Germinal center (tissue), 1 donor: Measurements from ENCODE around the gene OR2C3.
"Not testable (repeated sequence)": the region's sequence is repeated elsewhere in the genome, so short reads cannot be mapped to it uniquely, and the experiment has no call there.

Experiments used
- DNase-seq: peaks from one replicate; pipeline ENCODE4 v3.0.0; 2012; ENCODE audit warnings: mixed read lengths, low spot score

The OR2C3 gene

GRCh38 chr1:247536340-247536739 is at the start of gene OR2C3:
Gene OR2C3, minus strand, starts transcription at chr1:247536440. Its CDS starts 3,929 bp downstream, at chr1:247532511.
- no peak for DNase-seq

- DNase-seq = no peak
Measured at GRCh38 chr1:247578946-247579460, 42.8 kb upstream of the OR2C3 start.

DNA sequence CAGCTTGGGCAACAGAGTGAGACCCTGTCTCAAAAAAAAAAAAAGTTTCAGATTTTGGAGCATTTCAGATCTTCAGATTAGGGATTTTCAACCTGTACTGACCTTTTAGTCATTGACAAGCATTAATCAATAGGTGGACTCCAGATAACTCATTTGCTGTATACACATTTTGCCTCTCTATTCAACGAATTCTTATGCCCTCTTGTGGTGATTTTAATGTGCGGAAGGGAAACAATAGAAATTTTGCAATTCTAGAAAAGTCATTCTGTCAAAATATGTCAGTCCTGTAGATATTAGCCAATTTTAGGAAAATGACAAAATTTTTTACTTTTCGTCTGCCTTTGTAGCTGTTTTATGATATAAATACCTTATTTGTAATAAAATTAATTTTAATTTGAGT is 40.3 kb upstream of the OR2C3 start:
- no peak for DNase-seq

DNA sequence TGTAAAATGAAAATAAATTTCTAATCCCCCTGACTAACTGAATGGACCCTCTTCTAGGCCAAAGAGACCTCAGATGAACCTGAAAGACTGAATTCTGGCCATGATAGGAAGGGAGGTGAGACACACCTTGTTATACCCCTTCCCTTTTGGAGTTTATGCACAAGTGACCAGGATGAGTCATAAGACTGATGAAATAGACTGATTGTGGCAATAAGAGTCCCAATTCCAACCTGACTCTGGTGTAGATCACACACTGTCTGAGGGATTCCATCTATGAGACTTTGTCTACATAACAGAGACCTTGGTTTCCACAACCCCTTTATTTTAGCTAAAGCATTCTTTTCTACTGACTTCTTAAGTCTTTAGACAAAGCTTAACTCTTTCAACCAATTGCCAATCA is 38.4 kb upstream of the OR2C3 start:
- DNase-seq = no peak

DNA sequence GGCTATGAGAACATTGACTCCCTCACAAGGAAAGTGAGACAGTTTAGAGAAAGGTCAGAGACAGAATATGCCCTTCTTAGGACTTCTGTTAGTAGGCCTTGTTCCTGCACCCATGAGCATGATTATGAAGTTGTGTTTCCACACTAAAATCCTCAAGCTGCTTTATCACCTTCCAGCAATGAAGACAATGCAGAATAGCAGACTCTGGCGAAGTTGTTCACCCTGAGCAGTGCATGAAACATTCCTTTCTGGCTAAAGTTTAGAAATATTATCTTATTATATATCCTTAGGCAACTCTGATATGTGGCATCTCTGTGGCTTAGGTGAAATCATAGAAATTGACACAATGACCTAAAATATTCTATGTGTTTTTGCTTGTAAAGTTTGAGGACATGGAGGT is 38.0 kb upstream of the OR2C3 start:
- DNase-seq = no peak

GRCh38 chr1:247562198-247562597 is 26.0 kb upstream of the OR2C3 start:
- no peak for DNase-seq

DNA sequence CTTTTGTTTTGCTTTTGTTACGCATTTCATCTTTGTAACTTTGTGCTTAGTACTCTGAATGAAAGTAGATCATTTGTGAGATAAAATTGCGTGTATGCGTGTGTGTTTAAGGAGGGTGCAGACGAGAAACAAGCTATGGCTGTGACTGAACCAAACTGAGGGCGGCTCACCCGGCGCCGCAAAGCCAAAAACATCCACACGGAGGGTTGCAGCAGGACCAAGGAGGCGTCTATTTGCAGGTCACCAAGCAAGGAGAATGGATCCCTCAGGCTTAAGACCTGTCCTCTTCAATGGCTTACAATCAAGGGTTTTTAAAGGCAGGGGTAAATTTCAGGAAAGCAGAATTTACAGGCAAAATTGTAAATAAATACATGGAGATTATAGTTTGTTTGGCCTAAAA is 25.5 kb upstream of the OR2C3 start:
- no peak for DNase-seq

DNA sequence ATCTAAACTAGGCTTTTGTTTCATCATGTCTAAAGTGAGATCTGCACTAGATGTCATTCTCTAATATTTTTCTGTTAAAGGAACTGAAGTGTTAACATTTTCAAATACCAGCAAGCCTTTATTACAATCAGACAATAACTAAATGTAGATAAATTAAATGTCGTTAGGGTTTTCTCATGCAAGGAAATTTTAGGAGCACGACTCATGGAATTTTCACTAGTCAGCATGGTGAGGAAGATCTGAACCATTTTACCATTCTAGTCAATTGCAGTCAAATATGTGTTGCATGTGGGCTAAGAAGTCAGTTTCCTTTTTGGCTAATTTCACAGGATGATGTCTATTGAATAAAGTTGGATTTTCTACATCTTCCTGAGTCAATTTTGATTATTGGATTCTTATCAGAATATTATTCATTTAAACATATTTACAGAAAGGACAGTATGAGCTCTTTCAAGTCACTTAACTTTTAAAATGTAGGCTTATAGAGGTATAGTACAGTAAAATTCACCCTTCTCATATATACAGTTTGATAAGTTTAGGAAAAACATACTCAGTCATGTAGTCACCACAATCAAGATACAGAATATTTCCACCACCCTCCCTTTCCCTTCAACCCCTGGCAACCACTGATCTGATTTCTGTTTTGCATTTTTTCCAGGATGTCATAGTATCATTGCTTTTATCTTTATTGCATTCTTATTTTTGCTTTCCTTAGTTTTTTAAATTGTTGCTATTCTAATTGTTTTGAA is 21.9 kb upstream of the OR2C3 start:
- no peak for DNase-seq

DNA sequence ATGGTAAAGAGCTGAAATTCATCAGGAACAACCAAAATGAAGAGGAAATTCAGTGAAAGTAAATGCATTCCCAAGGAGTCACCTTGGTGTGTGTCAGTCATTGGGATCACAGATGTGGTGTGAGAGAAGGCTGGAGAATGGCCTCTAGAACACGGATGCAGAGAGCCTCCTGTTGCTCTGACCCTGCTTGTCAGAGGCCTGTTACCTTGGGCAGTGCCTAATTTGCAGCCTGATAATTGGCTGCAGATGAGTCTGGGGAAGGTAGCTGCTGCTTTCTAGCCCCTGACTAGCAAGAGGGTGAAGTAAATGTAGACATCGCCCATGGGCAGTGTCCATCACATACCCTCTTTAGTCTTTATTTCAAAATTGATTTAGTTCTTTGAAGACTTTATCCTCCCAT is 16.0 kb upstream of the OR2C3 start:
- no peak for DNase-seq

DNA sequence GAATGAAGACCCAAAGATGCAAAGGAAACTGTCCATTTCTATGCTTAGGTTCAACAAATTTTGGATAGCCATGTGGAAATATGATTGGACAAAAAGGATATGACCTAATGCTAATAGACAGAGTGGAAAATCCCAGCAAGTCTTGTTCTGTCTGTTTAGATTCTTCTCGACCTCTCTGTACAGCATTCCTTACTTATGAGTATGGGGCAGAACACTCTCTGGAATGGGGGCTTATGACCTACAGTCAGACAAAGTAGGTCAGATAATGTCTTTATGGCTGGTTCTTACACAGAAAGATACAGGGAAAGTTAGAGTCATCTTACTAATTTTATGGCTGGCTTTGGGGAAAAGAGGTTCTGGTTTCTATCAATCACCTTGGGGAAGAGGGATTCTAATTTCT is 15.5 kb upstream of the OR2C3 start:
- no peak for DNase-seq

GRCh38 chr1:247548769-247549182 is 12.5 kb upstream of the OR2C3 start, which contains the start of gene GCSAML:
Gene GCSAML, plus strand, starts transcription at chr1:247549134. Its CDS starts 58 bp downstream, at chr1:247549192.
- DNase-seq = no peak

DNA sequence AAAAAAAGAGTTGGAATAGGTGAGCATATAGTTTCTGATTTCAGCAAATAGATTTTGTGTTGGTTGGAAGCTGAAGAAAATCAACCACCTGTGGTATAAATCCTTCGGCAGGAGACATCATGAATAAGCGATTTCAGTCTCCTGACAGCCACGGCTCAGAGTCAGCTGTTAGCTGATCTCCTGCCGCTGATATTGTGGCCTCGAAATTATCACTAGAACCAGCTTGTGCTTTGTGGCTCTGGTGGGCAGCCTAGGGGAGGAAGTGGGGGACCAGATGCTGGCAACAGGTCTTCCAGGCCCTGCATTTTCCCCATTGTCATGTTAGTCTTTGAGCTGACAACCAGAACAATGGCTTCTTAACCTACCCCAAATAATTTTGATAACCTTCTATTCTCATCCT is 11.9 kb upstream of the OR2C3 start:
- no peak for DNase-seq

GRCh38 chr1:247542811-247543210 is 6.6 kb upstream of the OR2C3 start:
- no peak for DNase-seq

GRCh38 chr1:247540581-247540980 is 4.3 kb upstream of the OR2C3 start:
- no peak for DNase-seq

DNA sequence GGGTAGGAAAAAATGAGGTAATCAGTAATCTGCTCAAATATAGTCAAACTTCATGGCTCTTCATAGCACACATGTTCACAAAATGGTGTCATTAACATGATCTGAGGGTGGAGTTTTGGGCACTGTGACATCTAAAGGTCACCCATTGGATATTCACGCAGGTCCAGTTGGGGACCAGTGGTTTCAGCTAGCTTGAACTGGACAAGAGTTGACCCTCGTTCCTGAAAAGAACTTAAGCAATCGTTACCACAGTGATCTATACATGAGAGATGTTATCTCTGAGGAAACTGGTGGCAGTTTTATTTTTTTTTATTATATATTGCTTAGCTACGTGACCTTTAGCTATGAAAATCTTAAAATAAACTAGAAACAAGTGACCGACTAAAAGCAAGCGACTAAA is 3.0 kb upstream of the OR2C3 start:
- DNase-seq = no peak

GRCh38 chr1:247538561-247538960 is 2.3 kb upstream of the OR2C3 start:
- no peak for DNase-seq

- no peak for DNase-seq
Measured at GRCh38 chr1:247535402-247535801, 838 bp downstream of the OR2C3 start.

DNA sequence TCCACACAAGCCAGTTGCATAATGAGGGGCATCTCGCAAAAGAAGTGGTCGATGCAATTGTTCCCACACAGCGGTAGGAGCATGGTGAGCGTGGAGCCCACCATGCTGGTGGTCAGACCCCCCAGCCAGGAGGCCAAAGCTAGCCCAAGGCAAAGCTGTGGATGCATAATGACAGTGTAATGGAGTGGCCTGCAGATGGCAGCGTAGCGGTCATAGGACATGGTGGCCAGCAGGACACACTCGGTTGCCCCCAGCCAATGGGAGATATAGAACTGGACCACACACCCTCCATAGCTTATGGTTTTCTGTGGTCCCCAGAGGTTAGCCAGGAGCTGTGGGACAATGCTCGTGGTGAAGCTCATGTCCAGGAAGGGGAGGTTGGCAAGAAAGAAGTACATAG is 4.3 kb downstream of the OR2C3 start:
- no peak for DNase-seq

GRCh38 chr1:247530785-247531184 is 5.5 kb downstream of the OR2C3 start:
- no peak for DNase-seq

DNA sequence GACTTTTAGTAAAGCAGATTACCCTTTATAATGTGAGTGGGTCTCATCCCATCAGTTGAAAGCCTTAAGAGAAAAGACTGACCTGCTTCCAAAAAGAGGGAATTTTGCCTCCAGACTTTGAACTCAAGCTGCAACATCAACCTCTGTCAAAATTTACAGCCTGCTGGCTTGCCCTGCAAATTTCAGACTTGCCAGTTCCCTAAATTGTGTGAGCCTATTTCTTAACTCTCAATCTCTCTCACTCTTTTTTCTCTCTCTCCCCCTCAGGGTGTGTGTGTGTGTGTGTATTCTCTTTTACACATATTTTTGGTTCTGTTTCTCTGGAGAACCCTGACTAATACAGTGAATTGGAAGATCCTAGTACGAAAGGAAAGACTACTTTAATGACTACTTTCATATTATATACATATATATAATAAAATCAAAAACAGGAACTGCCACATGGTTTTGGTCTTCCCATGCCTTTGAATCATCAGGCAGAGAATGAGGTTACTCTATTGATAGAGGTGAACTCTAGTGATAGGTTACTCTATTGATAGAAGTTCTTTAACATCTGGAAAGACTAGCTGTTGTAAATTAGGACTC is 6.4 kb downstream of the OR2C3 start:
- DNase-seq = no peak

DNA sequence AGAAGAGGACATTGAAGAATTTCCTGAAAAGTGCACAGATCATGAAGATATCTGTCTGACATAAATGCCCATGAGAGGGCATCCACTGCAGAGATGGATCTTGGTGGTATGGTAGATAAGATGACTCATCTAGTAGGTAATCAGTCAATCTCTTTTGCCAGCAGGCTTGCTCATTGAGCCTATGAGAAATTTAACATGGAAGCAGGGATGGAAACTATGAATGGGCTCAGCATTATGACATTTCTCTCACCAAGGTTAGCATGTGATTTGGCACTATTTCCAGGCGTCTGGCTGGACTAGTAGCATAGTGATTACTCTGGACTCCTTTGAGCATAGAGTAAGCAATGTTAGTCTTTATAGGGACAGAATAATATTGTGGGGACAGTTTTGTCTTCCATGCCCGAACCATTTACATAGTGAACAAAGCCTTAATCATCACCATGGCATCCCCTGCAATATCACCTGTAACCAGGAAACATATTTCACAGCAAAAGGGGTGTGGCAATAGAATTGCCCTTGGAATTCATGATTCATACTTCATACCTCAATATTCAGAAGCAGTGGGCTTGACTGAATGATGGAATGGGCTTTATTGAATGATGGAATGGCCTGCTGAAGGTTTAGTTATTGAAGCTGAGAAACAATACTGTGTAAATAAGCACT is 7.3 kb downstream of the OR2C3 start:
- DNase-seq = no peak

- not testable (repeated sequence) for DNase-seq
Measured at GRCh38 chr1:247521886-247522285, 14.4 kb downstream of the OR2C3 start.

- DNase-seq = no peak
Measured at GRCh38 chr1:247518613-247518891, 17.7 kb downstream of the OR2C3 start.
